GM23338 (cell line): ENCODE measurements around the gene MFAP3. TPM values are rescaled to one million over a fixed set of nuclear protein-coding genes. Genes with fewer than 3 reads are reported as not detected.
A peak's percentile ranks its signal among the peaks of the same experiment; 100 is the strongest.

Experiments
- ATAC-seq: fragments of 200-7000 bp; cut with Tn5 transposase; 3 replicates; pipeline ENCODE4 v1.9.1; 2020
- DNase-seq: peaks from one replicate; pipeline ENCODE4 v3.0.0-alpha.2; 2015; ENCODE audit warnings: low spot score
- H2AFZ ChIP-seq: fragments of 200-600 bp; sonication (generic); 2 replicates; pipeline ENCODE4 v1.8.0; 2016; ENCODE audit warnings: antibody characterized with exemption, mild to moderate bottlenecking, moderate library complexity
- H3F3A ChIP-seq: fragments of 200-600 bp; sonication (generic); replicated peaks from 2 replicates; pipeline ENCODE4 v1.8.0; 2017; ENCODE audit warnings: antibody characterized with exemption, mixed run types, low read depth
- H3K27ac ChIP-seq: fragments of 200-600 bp; sonication (generic); 2 replicates; pipeline ENCODE4 v1.6.1; 2016; ENCODE audit warnings: low read depth
- H3K27me3 ChIP-seq: fragments of 200-600 bp; sonication (generic); 2 replicates; pipeline ENCODE4 v1.8.0; 2016; ENCODE audit warnings: mild to moderate bottlenecking, mixed run types, moderate library complexity; ENCODE audit not compliant: insufficient read depth
- H3K36me3 ChIP-seq: fragments of 200-600 bp; sonication (generic); 2 replicates; pipeline ENCODE4 v1.8.0; 2016; ENCODE audit warnings: mild to moderate bottlenecking; ENCODE audit not compliant: insufficient read depth
- H3K4me1 ChIP-seq: fragments of 200-600 bp; sonication (generic); 2 replicates; pipeline ENCODE4 v1.8.0; 2016; ENCODE audit warnings: mild to moderate bottlenecking, moderate library complexity; ENCODE audit not compliant: insufficient read depth
- H3K4me2 ChIP-seq: fragments of 200-600 bp; sonication (generic); 2 replicates; pipeline ENCODE4 v1.7.1; 2017; ENCODE audit warnings: mixed run types
- H3K4me3 ChIP-seq: fragments of 200-600 bp; sonication (generic); 2 replicates; pipeline ENCODE4 v1.6.1; 2016; ENCODE audit warnings: mixed run types
- H3K79me2 ChIP-seq: fragments of 200-600 bp; sonication (generic); replicated peaks from 2 replicates; pipeline ENCODE4 v1.8.0; 2017; ENCODE audit warnings: mild to moderate bottlenecking; ENCODE audit not compliant: insufficient read depth
- H3K9me2 ChIP-seq: fragments of 200-600 bp; sonication (generic); 2 replicates; pipeline ENCODE4 v1.8.0; 2017; ENCODE audit not compliant: insufficient read depth
- H4K20me1 ChIP-seq: fragments of 200-600 bp; sonication (generic); replicated peaks from 2 replicates; pipeline ENCODE4 v1.8.0; 2017; ENCODE audit warnings: mild to moderate bottlenecking; ENCODE audit not compliant: insufficient read depth
- H3K27ac Mint-ChIP-seq: 2 replicates; pipeline ENCODE4 v1.8.0; 2020; ENCODE audit warnings: inconsistent platforms, mild to moderate bottlenecking, moderate library complexity, mixed read lengths
- H3K27me3 Mint-ChIP-seq: 3 replicates; pipeline ENCODE4 v1.8.0; 2022; ENCODE audit warnings: low read depth, mild to moderate bottlenecking, moderate library complexity, mixed read lengths, inconsistent platforms; ENCODE audit not compliant: insufficient read depth, poor library complexity
- H3K36me3 Mint-ChIP-seq: 3 replicates; pipeline ENCODE4 v1.8.0; 2021; ENCODE audit warnings: low read depth, mild to moderate bottlenecking, inconsistent platforms, moderate library complexity, mixed read lengths
- H3K4me1 Mint-ChIP-seq: 3 replicates; pipeline ENCODE4 v1.8.0; 2020; ENCODE audit warnings: mild to moderate bottlenecking, inconsistent platforms, mixed read lengths
- H3K4me3 Mint-ChIP-seq: 3 replicates; pipeline ENCODE4 v1.8.0; 2021; ENCODE audit warnings: moderate library complexity, mild to moderate bottlenecking, inconsistent platforms, mixed read lengths
- H3K9me3 Mint-ChIP-seq: 3 replicates; pipeline ENCODE4 v1.8.0; 2020; ENCODE audit warnings: moderate library complexity, mild to moderate bottlenecking, inconsistent platforms, mixed read lengths
- CREB1 ChIP-seq: fragments of 250-450 bp; sonication (Bioruptor Pico); IDR thresholded peaks from 2 replicates; pipeline ENCODE4 v1.5.0; 2020; ENCODE audit warnings: low read depth, mild to moderate bottlenecking, moderate library complexity
- CTCF ChIP-seq, 2 experiments: fragments of 200-600 bp in 1 of 2; sonication (generic) in 1 of 2; conservative IDR thresholded peaks; 2 replicates each; pipeline versions ENCODE4 v1.5.1 to v1.6.1; 2016 to 2017; ENCODE audit warnings: antibody characterized with exemption in 2 of 2, low read depth in 2 of 2, mild to moderate bottlenecking in 2 of 2, moderate library complexity in 1 of 2
- EZH2 ChIP-seq: fragments of 200-600 bp; sonication (generic); IDR thresholded peaks from one replicate; pipeline ENCODE4 v1.8.0; 2017; ENCODE audit warnings: antibody characterized with exemption, mild to moderate bottlenecking, low read depth; ENCODE audit not compliant: unreplicated experiment
- EZH2phosphoT487 ChIP-seq: fragments of 200-600 bp; sonication (generic); IDR thresholded peaks from one replicate; pipeline ENCODE4 v1.8.1; 2018; ENCODE audit warnings: antibody characterized with exemption; ENCODE audit not compliant: unreplicated experiment
- JUNB ChIP-seq: IDR thresholded peaks from one replicate; pipeline ENCODE4 v1.6.1; 2016; ENCODE audit warnings: antibody characterized with exemption; ENCODE audit not compliant: unreplicated experiment
- NANOG ChIP-seq: IDR thresholded peaks from 2 replicates; pipeline ENCODE4 v1.6.1; 2016; ENCODE audit warnings: antibody characterized with exemption, borderline replicate concordance
- POLR2AphosphoS5 ChIP-seq: IDR thresholded peaks from 2 replicates; pipeline ENCODE4 v1.6.1; 2016; ENCODE audit warnings: antibody characterized with exemption, low read depth
- STAT1 ChIP-seq: IDR thresholded peaks from one replicate; pipeline ENCODE4 v1.6.1; 2016; ENCODE audit warnings: antibody characterized with exemption; ENCODE audit not compliant: unreplicated experiment
- ZNF114 ChIP-seq: fragments of 250-450 bp; sonication (Bioruptor Pico); IDR thresholded peaks from 2 replicates; pipeline ENCODE4 v1.5.0; 2020; ENCODE audit warnings: mild to moderate bottlenecking, moderate library complexity
- ZNF331 ChIP-seq: fragments of 250-450 bp; sonication (Bioruptor Pico); IDR thresholded peaks from 2 replicates; pipeline ENCODE4 v1.5.0; 2020; ENCODE audit warnings: low read depth, mild to moderate bottlenecking, moderate library complexity
- ZNF462 ChIP-seq: fragments of 250-450 bp; sonication (Bioruptor Pico); IDR thresholded peaks from 2 replicates; pipeline ENCODE4 v1.5.0; 2020; ENCODE audit warnings: mild to moderate bottlenecking, moderate library complexity
- polyA plus RNA-seq: library from polyadenylated mRNA; unstranded; fragments of >200 nt; fragmentation: Nextera tagmentation; extraction: Ambion mirVana; gene quantifications from 2 replicates; pipeline ENCODE4 v1.2.1, GENCODE V29; 2016
- total RNA-seq: library from RNA; depleted of rRNA; stranded (reverse); fragments of >200 nt; shearing (Covaris generic); gene quantifications from 2 replicates; pipeline ENCODE4 v1.2.3, GENCODE V29; 2014
- TF ChIP-seq, protein P1 (sequence below): IDR thresholded peaks from 2 replicates; pipeline ENCODE4 v1.6.1; 2016; ENCODE audit warnings: antibody characterized with exemption
- TF ChIP-seq, protein P2 (sequence below): IDR thresholded peaks from one replicate; pipeline ENCODE4 v1.6.1; 2018; ENCODE audit warnings: antibody characterized with exemption; ENCODE audit not compliant: unreplicated experiment

Gene MFAP3
- total and polyA plus RNA-seq, 2 experiments from 2014 or later = 2.9 to 47.5 TPM

DNA sequence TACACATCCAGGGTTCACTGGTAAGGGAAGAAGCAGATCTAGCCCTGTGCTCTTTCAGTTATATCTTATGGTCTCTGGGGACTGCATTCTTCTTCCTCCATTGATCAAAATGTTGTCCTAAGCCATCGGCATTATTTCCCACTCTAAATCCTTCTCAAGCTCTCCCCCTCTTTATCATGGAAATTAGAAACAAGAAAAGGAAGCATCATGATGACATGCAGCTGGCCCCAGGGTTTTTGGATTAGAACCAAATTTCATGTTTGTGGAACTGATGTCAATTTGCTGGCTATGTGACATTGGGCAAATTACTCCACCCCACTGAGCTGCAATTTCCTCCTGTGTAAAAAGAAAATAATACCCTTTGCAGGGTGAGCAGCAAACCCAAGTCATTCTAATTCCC is 39.5 kb downstream of the MFAP3 start:
- H3K79me2 ChIP-seq = no peaks in the 10 kb centered on the region
- no peaks in the 10 kb centered on the region for H3K4me1 ChIP-seq
- H3K9me3 Mint-ChIP-seq = no peaks in the 10 kb centered on the region
- no peak overlapping the region for H3K4me3 ChIP-seq
- H3K9me2 ChIP-seq = no peaks in the 10 kb centered on the region
- H2AFZ ChIP-seq = no peak overlapping the region
- peak; percentile 32 for DNase-seq
- H3K4me2 ChIP-seq = 0 out of 2 replicates have a peak overlapping the region, but pooled peaks have one; percentile 2
- H3K36me3 Mint-ChIP-seq = no peaks in the 10 kb centered on the region
- peaks cover 11% of the 10 kb centered on the region for H3K4me1 Mint-ChIP-seq
- H3F3A ChIP-seq = no peaks in the 10 kb centered on the region
- no peak overlapping the region for H3K27ac Mint-ChIP-seq
- H3K27ac ChIP-seq = no peak overlapping the region
- H3K27me3 ChIP-seq = no peaks in the 10 kb centered on the region
- H3K4me3 Mint-ChIP-seq = no peak overlapping the region
- peak; percentile 31; the same call in 2 of the 3 replicates for ATAC-seq
- H3K27me3 Mint-ChIP-seq = no peaks in the 10 kb centered on the region
- TF ChIP-seq, protein P1, sequence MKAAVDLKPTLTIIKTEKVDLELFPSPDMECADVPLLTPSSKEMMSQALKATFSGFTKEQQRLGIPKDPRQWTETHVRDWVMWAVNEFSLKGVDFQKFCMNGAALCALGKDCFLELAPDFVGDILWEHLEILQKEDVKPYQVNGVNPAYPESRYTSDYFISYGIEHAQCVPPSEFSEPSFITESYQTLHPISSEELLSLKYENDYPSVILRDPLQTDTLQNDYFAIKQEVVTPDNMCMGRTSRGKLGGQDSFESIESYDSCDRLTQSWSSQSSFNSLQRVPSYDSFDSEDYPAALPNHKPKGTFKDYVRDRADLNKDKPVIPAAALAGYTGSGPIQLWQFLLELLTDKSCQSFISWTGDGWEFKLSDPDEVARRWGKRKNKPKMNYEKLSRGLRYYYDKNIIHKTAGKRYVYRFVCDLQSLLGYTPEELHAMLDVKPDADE = no peak
- TF ChIP-seq POLR2AphosphoS5 (no peak), STAT1 (no peak), EZH2 (no peak), JUNB (no peak), ZNF331 (CRISPR knock-in tag) (no peak), CTCF (conservative IDR thresholded peaks at IDR 0.05; ENCODE audit: low read depth in 2 of 2) (no peak), EZH2phosphoT487 (no peak), ZNF462 (no peak), CREB1 (CRISPR knock-in tag) (no peak), ZNF114 (CRISPR knock-in tag) (no peak), NANOG (no peak)
- TF ChIP-seq, protein P2, sequence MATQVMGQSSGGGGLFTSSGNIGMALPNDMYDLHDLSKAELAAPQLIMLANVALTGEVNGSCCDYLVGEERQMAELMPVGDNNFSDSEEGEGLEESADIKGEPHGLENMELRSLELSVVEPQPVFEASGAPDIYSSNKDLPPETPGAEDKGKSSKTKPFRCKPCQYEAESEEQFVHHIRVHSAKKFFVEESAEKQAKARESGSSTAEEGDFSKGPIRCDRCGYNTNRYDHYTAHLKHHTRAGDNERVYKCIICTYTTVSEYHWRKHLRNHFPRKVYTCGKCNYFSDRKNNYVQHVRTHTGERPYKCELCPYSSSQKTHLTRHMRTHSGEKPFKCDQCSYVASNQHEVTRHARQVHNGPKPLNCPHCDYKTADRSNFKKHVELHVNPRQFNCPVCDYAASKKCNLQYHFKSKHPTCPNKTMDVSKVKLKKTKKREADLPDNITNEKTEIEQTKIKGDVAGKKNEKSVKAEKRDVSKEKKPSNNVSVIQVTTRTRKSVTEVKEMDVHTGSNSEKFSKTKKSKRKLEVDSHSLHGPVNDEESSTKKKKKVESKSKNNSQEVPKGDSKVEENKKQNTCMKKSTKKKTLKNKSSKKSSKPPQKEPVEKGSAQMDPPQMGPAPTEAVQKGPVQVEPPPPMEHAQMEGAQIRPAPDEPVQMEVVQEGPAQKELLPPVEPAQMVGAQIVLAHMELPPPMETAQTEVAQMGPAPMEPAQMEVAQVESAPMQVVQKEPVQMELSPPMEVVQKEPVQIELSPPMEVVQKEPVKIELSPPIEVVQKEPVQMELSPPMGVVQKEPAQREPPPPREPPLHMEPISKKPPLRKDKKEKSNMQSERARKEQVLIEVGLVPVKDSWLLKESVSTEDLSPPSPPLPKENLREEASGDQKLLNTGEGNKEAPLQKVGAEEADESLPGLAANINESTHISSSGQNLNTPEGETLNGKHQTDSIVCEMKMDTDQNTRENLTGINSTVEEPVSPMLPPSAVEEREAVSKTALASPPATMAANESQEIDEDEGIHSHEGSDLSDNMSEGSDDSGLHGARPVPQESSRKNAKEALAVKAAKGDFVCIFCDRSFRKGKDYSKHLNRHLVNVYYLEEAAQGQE = no peak
- no peaks in the 10 kb centered on the region for H3K36me3 ChIP-seq
- no peaks in the 10 kb centered on the region for H4K20me1 ChIP-seq
